Measurements from ENCODE around the gene ATXN1L.
A peak's percentile ranks its signal among the peaks of the same experiment; 100 is the strongest.

The ATXN1L gene

GRCh38 chr16:71845639-71846430 is at the start of gene ATXN1L:
ATXN1L (plus strand) TSS chr16:71845976; CDS start chr16:71849741, 3,765 bp downstream.
- Histone ChIP-seq H3F3A (ENCODE audit: control insufficient read depth, insufficient read depth) (peaks cover 21% of the 10 kb centered on the region), H4K20me1 (ENCODE audit: control insufficient read depth, insufficient read depth, low read depth, low read length) (peaks cover 12% of the 10 kb centered on the region; the same call in 1 of the 2 replicates), H3K27ac (ENCODE audit: low read depth, low read length) (peak within 1 kb of the TSS; percentile 50), H3K79me2 (ENCODE audit: control insufficient read depth, low read length) (peaks cover 31% of the 10 kb centered on the region), H3K9me3 (ENCODE audit: control insufficient read depth, insufficient read depth, low read length) (no peaks in the 10 kb centered on the region), H3K27me3 (ENCODE audit: control insufficient read depth, low read length) (no peaks in the 10 kb centered on the region), H3K4me2 (ENCODE audit: low read length) (peak within 1 kb of the TSS; percentile 78), H3K36me3 (ENCODE audit: control insufficient read depth, low read length) (peaks cover 33% of the 10 kb centered on the region), H3K4me1 (ENCODE audit: control insufficient read depth, low read length) (peaks cover 44% of the 10 kb centered on the region), H3K9me2 (replicated peaks; ENCODE audit: control insufficient read depth, low read length) (no peaks in the 10 kb centered on the region), H3K4me3 (ENCODE audit: low read length) (peak within 1 kb of the TSS; percentile 87)
- TF ChIP-seq EZH2phosphoT487 (IDR thresholded peaks at IDR 0.05; ENCODE audit: borderline replicate concordance, low read length) (no peak), CTCF (IDR thresholded peaks at IDR 0.05; ENCODE audit: low read depth, low read length, poor library complexity, severe bottlenecking) (no peak)

- H4K20me1 ChIP-seq (ENCODE audit: control insufficient read depth, insufficient read depth, low read depth, low read length): peaks cover 14% of the 10 kb centered on the region
- no peaks in the 10 kb centered on the region for H3K9me2 ChIP-seq (replicated peaks; ENCODE audit: control insufficient read depth, low read length)
- no peaks in the 10 kb centered on the region for H3K4me1 ChIP-seq (ENCODE audit: control insufficient read depth, low read length)
- H3F3A ChIP-seq (ENCODE audit: control insufficient read depth, insufficient read depth): no peaks in the 10 kb centered on the region
- peaks cover 93% of the 10 kb centered on the region for H3K79me2 ChIP-seq (ENCODE audit: control insufficient read depth, low read length)
- H3K27me3 ChIP-seq (ENCODE audit: control insufficient read depth, low read length): no peaks in the 10 kb centered on the region
- H3K9me3 ChIP-seq (ENCODE audit: control insufficient read depth, insufficient read depth, low read length): no peaks in the 10 kb centered on the region
- peaks cover 16% of the 10 kb centered on the region for H3K36me3 ChIP-seq (ENCODE audit: control insufficient read depth, low read length)
- no peak overlapping the region for H3K4me2 ChIP-seq (ENCODE audit: low read length)
- TF ChIP-seq CTCF (IDR thresholded peaks at IDR 0.05; ENCODE audit: low read depth, low read length, poor library complexity, severe bottlenecking) (no peak), EZH2phosphoT487 (IDR thresholded peaks at IDR 0.05; ENCODE audit: borderline replicate concordance, low read length) (no peak)
- H3K27ac ChIP-seq (ENCODE audit: low read depth, low read length): no peak overlapping the region
- H3K4me3 ChIP-seq (ENCODE audit: low read length): no peak overlapping the region
These were observed 49.2 kb upstream of the ATXN1L start for GRCh38 chr16:71796501-71797097.

- no peak overlapping the region for H3K27ac ChIP-seq (ENCODE audit: low read depth, low read length)
- H4K20me1 ChIP-seq (ENCODE audit: control insufficient read depth, insufficient read depth, low read depth, low read length): peaks cover 6% of the 10 kb centered on the region; the same call in 1 of the 2 replicates
- H3K36me3 ChIP-seq (ENCODE audit: control insufficient read depth, low read length): peaks cover 34% of the 10 kb centered on the region
- no peak overlapping the region for H3K4me3 ChIP-seq (ENCODE audit: low read length)
- H3K4me2 ChIP-seq (ENCODE audit: low read length): no peak overlapping the region
- no peaks in the 10 kb centered on the region for H3K9me3 ChIP-seq (ENCODE audit: control insufficient read depth, insufficient read depth, low read length)
- H3K4me1 ChIP-seq (ENCODE audit: control insufficient read depth, low read length): peaks cover 15% of the 10 kb centered on the region
- H3K27me3 ChIP-seq (ENCODE audit: control insufficient read depth, low read length): no peaks in the 10 kb centered on the region
- H3K9me2 ChIP-seq (replicated peaks; ENCODE audit: control insufficient read depth, low read length): no peaks in the 10 kb centered on the region
- peaks cover 93% of the 10 kb centered on the region for H3K79me2 ChIP-seq (ENCODE audit: control insufficient read depth, low read length)
- H3F3A ChIP-seq (ENCODE audit: control insufficient read depth, insufficient read depth): no peaks in the 10 kb centered on the region
- TF ChIP-seq EZH2phosphoT487 (IDR thresholded peaks at IDR 0.05; ENCODE audit: borderline replicate concordance, low read length) (no peak), CTCF (IDR thresholded peaks at IDR 0.05; ENCODE audit: low read depth, low read length, poor library complexity, severe bottlenecking) (no peak)
These were observed 42.5 kb upstream of the ATXN1L start for GRCh38 chr16:71803305-71803690.
